OCI-LY3 (cell line): Measurements from ENCODE around the gene PLA2G4E.

Source experiments
- EZH2phosphoT487 ChIP-seq: fragments of 200-600 bp; shearing (Covaris generic); IDR thresholded peaks from 2 replicates; pipeline ENCODE4 v1.6.1; 2018; ENCODE audit warnings: antibody characterized with exemption, mixed run types, low read depth
- TF ChIP-seq, protein P1 (sequence below): fragments of 200-600, 300-600 bp; sonication (generic); IDR thresholded peaks from 2 replicates; pipeline ENCODE4 v1.5.1; 2014; ENCODE audit warnings: antibody characterized with exemption, low read length, low read depth

DNA sequence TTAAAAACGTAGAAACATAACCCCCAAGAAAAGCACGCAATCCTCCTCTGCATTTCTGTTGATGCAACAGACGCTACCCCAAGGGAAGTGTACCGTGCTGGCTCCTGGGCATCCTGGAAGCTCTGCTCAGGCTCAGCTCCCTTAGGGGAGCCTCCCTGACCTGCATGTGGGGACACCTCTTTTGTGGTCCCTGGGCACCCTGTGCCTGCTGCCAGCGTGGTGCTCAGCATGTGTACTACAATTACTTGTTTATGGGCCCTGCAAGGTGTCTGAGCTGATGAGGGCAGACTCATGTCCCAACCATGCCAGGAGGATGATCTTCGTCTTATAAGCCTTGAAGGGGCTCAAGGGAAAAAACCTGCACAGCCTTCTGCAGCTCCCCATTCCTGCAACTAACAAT, 66.8 kb downstream of the PLA2G4E start:
- TF ChIP-seq, protein P1, sequence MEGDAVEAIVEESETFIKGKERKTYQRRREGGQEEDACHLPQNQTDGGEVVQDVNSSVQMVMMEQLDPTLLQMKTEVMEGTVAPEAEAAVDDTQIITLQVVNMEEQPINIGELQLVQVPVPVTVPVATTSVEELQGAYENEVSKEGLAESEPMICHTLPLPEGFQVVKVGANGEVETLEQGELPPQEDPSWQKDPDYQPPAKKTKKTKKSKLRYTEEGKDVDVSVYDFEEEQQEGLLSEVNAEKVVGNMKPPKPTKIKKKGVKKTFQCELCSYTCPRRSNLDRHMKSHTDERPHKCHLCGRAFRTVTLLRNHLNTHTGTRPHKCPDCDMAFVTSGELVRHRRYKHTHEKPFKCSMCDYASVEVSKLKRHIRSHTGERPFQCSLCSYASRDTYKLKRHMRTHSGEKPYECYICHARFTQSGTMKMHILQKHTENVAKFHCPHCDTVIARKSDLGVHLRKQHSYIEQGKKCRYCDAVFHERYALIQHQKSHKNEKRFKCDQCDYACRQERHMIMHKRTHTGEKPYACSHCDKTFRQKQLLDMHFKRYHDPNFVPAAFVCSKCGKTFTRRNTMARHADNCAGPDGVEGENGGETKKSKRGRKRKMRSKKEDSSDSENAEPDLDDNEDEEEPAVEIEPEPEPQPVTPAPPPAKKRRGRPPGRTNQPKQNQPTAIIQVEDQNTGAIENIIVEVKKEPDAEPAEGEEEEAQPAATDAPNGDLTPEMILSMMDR = no peak
- no peak for TF ChIP-seq EZH2phosphoT487
